Measurements from ENCODE around the gene RDH13. TPM values are rescaled to one million over a fixed set of nuclear protein-coding genes. Genes with fewer than 3 reads are reported as not detected.
"Not testable (repeated sequence)": the region's sequence is repeated elsewhere in the genome, so short reads cannot be mapped to it uniquely, and the experiment has no call there.

Gene RDH13
- total RNA-seq, 1 donor from 2014 or later, result 24.8 TPM

- DNase-seq (ENCODE audit: low spot score), result no peak
Observed at GRCh38 chr19:55018216-55018615, 44.7 kb downstream of the RDH13 start.

GRCh38 chr19:55016017-55016416 lies 46.9 kb downstream of the RDH13 start:
- DNase-seq (ENCODE audit: low spot score), result no peak

GRCh38 chr19:55015126-55015525 lies 47.8 kb downstream of the RDH13 start:
- DNase-seq (ENCODE audit: low spot score), result no peak

GRCh38 chr19:55014714-55015113 lies 48.2 kb downstream of the RDH13 start:
- no peak for DNase-seq (ENCODE audit: low spot score)

- DNase-seq (ENCODE audit: low spot score), result no peak
Observed at GRCh38 chr19:55013596-55013995, 49.4 kb downstream of the RDH13 start.

GRCh38 chr19:55012306-55012705 lies 50.6 kb downstream of the RDH13 start:
- DNase-seq (ENCODE audit: low spot score), result no peak

GRCh38 chr19:55010561-55010960 lies 52.4 kb downstream of the RDH13 start:
- not testable (repeated sequence) for DNase-seq (ENCODE audit: low spot score)

- DNase-seq (ENCODE audit: low spot score), result not testable (repeated sequence)
Observed at GRCh38 chr19:55008781-55009180, 54.2 kb downstream of the RDH13 start.

- DNase-seq (ENCODE audit: low spot score), result not testable (repeated sequence)
Observed at GRCh38 chr19:55008189-55008588, 54.8 kb downstream of the RDH13 start.

GRCh38 chr19:55007537-55007936 lies 55.4 kb downstream of the RDH13 start:
- not testable (repeated sequence) for DNase-seq (ENCODE audit: low spot score)

- not testable (repeated sequence) for DNase-seq (ENCODE audit: low spot score)
Observed at GRCh38 chr19:55006795-55007194, 56.2 kb downstream of the RDH13 start.

- peak; percentile 66 for DNase-seq (ENCODE audit: low spot score)
Observed at GRCh38 chr19:55005684-55006488, 57.1 kb downstream of the RDH13 start.

GRCh38 chr19:55000761-55001160 lies 62.2 kb downstream of the RDH13 start:
- no peak for DNase-seq (ENCODE audit: low spot score)

GRCh38 chr19:54998751-54999239 lies 64.2 kb downstream of the RDH13 start:
- not testable (repeated sequence) for DNase-seq (ENCODE audit: low spot score)

- DNase-seq (ENCODE audit: low spot score), result no peak
Observed at GRCh38 chr19:54995561-54995960, 67.4 kb downstream of the RDH13 start.

Other genes with a start within 250 kb of the RDH13 start
- gene KIR3DL1, start 246.7 kb downstream of the RDH13 start, total RNA-seq, result not detected
- gene KIR2DS4, start 230.5 kb downstream of the RDH13 start, total RNA-seq, result not detected
- not detected for gene KIR3DL2, start 212.7 kb downstream of the RDH13 start, total RNA-seq
- gene FCAR, start 188.9 kb downstream of the RDH13 start, total RNA-seq, result 0.39 TPM
- gene NCR1, start 157.0 kb downstream of the RDH13 start, total RNA-seq, result not detected
- gene NLRP7, start 115.6 kb downstream of the RDH13 start, total RNA-seq, result not detected
- 75.1 TPM for gene NLRP2, start 96.8 kb downstream of the RDH13 start, total RNA-seq
- 1.2 TPM for gene GP6, start 24.9 kb downstream of the RDH13 start, total RNA-seq
- 64.6 TPM for gene EPS8L1, start 12.7 kb upstream of the RDH13 start, total RNA-seq
- 183 TPM for gene PPP1R12C, start 54.5 kb upstream of the RDH13 start, total RNA-seq
- gene TNNT1, start 86.1 kb upstream of the RDH13 start, total RNA-seq, result 0.89 TPM
- gene TNNI3, start 94.6 kb upstream of the RDH13 start, total RNA-seq, result not detected
- gene DNAAF3, start 103.5 kb upstream of the RDH13 start, total RNA-seq, result 1.6 TPM
- not detected for gene SYT5, start 117.1 kb upstream of the RDH13 start, total RNA-seq
- gene PTPRH, start 146.4 kb upstream of the RDH13 start, total RNA-seq, result 1.3 TPM
- 6.4 TPM for gene TMEM86B, start 165.6 kb upstream of the RDH13 start, total RNA-seq
- gene PPP6R1, start 195.9 kb upstream of the RDH13 start, total RNA-seq, result 65.1 TPM
- gene HSPBP1, start 217.0 kb upstream of the RDH13 start, total RNA-seq, result 31.2 TPM
- gene BRSK1, start 220.8 kb upstream of the RDH13 start, total RNA-seq, result 10.6 TPM

All from ureter (tissue), 1 donor.